Kidney epithelial cell (primary cell): ENCODE data around the gene UQCC5. TPM values are rescaled to one million over a fixed set of nuclear protein-coding genes. Genes with fewer than 3 reads are reported as not detected.

Source experiments
- DNase-seq: peaks from one replicate; pipeline ENCODE4 v3.0.0-alpha.2; 2010; ENCODE audit warnings: low read depth
- H3K27me3 ChIP-seq: 2 replicates; pipeline ENCODE4 v1.6.0; 2011; ENCODE audit warnings: low read length; ENCODE audit not compliant: control insufficient read depth, insufficient read depth
- H3K36me3 ChIP-seq: 2 replicates; pipeline ENCODE4 v1.5.1; 2011; ENCODE audit warnings: low read length; ENCODE audit not compliant: control insufficient read depth, insufficient read depth
- H3K4me3 ChIP-seq: 2 replicates; pipeline ENCODE4 v1.5.1; 2011; ENCODE audit warnings: low read depth, mild to moderate bottlenecking, control low read depth, low read length
- total RNA-seq: library from RNA; depleted of rRNA; stranded (reverse); fragments of >200 nt; gene quantifications from 2 replicates; pipeline ENCODE4 v1.2.3, GENCODE V29; 2015
- TF ChIP-seq, protein P1 (sequence below): IDR thresholded peaks from 2 replicates; pipeline ENCODE4 v1.5.1; 2011; ENCODE audit warnings: mild to moderate bottlenecking, moderate library complexity, low read length, control low read depth, inconsistent platforms; ENCODE audit not compliant: insufficient read depth, poor library complexity, severe bottlenecking

The UQCC5 gene
- total RNA-seq, 1 donor from 2014 or later: 97.6 TPM

DNA sequence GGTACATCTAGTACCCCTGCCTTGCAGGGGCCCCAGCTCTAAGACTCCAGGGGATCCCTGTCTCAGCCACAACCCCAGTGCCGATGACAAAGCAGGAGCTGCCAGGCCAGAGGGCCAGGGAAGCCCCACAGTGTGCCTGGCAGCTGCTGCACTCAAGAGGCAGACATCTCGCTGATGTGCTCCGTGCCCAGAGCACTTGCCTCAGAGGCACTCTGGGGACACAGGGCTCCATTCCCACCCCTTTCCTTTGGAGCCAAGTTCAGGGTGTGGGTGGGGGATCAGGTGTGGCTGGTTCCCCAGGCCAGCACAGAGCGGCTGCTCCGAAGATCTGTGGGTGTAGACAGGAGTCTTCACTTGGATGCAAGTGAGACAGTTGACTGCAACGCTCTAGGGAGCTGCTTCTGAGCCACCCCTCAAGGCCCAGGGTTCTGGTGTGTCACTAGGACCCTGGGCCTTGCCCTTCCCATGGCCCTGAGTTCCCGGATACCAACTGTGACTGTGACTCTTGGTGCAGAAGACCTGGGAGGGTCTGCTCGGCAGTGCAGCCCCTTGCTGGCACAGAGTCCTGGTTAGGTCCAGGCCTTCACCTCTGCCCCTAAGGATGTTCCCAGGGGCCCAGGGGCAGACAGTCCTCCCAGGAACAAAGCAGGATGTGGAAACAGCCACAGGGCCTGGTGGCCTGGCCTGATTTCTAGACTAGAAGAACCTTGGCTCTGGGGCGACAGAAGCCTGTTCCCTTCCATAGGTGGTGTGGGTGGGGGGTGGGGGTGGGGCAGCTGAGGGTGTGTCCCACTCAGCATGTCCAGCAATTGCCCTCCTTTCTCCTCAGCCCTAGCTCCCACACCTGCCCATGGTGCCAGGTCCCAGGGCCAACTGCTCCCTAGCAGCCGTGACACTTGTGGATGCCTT is 5.2 kb upstream of the UQCC5 start:
- H3K4me3 ChIP-seq: no peak overlapping the region
- H3K36me3 ChIP-seq: no peaks in the 10 kb centered on the region
- no peak for DNase-seq
- TF ChIP-seq, protein P1, sequence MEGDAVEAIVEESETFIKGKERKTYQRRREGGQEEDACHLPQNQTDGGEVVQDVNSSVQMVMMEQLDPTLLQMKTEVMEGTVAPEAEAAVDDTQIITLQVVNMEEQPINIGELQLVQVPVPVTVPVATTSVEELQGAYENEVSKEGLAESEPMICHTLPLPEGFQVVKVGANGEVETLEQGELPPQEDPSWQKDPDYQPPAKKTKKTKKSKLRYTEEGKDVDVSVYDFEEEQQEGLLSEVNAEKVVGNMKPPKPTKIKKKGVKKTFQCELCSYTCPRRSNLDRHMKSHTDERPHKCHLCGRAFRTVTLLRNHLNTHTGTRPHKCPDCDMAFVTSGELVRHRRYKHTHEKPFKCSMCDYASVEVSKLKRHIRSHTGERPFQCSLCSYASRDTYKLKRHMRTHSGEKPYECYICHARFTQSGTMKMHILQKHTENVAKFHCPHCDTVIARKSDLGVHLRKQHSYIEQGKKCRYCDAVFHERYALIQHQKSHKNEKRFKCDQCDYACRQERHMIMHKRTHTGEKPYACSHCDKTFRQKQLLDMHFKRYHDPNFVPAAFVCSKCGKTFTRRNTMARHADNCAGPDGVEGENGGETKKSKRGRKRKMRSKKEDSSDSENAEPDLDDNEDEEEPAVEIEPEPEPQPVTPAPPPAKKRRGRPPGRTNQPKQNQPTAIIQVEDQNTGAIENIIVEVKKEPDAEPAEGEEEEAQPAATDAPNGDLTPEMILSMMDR: no peak
- no peaks in the 10 kb centered on the region for H3K27me3 ChIP-seq

DNA sequence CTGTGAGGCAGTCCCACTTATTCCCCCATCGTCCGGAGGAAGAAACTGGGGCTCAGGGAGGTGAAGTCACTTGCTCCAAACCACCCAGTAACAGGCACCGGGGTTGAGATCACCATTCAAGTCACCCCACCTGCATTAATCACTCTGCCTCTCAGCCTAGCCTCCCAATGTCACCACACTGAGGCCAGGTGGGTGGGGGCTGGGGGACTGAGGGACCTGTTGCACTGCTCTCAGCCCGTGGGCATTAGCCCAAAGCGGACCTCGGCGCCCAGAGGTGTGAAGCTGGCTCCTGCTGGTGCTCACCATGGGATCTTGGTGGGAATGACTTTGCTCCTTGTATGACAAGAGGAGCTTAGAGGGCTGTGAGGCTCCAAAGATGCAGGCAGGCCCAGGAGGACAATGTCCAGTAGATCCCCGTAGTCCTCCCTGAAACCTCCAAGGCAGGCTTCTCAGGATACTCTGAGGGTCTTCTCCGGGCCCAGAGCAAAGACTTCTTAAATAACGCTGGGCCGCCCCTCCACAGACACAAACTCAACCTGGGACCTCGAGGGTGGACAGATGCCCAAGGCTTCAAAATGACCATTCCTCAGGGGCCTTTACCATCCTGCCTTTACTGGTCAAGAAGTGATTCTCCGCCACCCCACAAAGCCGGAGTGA is 4.4 kb upstream of the UQCC5 start:
- no peak for DNase-seq
- Histone ChIP-seq H3K36me3 (no peaks in the 10 kb centered on the region), H3K27me3 (no peaks in the 10 kb centered on the region), H3K4me3 (peak overlapping the region; percentile 78)
- TF ChIP-seq, protein P1: no peak

GRCh38 chr3:52532517-52532837 is 3.9 kb upstream of the UQCC5 start:
- TF ChIP-seq, protein P1: no peak
- Histone ChIP-seq H3K27me3 (no peaks in the 10 kb centered on the region), H3K4me3 (peak overlapping the region; percentile 78), H3K36me3 (no peaks in the 10 kb centered on the region)
- DNase-seq: no peak

- no peak for DNase-seq
Observed at GRCh38 chr3:52532838-52533622, 3.4 kb upstream of the UQCC5 start.

GRCh38 chr3:52533623-52534280 is 2.7 kb upstream of the UQCC5 start, which contains the start of gene NT5DC2:
TSS of gene NT5DC2 (minus strand) at chr3:52533857. CDS start at chr3:52533737, 120 bp downstream.
- TF ChIP-seq, protein P1: no peak
- Histone ChIP-seq H3K27me3 (no peaks in the 10 kb centered on the region), H3K4me3 (peak within 1 kb of the TSS; percentile 78), H3K36me3 (no peaks in the 10 kb centered on the region)
- no peak for DNase-seq

More at GRCh38 chr3:52532838-52533622, 3.4 kb upstream of the UQCC5 start:
- TF ChIP-seq, protein P1: no peak
- Histone ChIP-seq H3K27me3 (no peaks in the 10 kb centered on the region), H3K36me3 (no peaks in the 10 kb centered on the region), H3K4me3 (peak overlapping the region; percentile 78)
